Endothelial cell of umbilical vein (primary cell): Measurements from ENCODE around the gene INPP5A. TPM values are rescaled to one million over a fixed set of nuclear protein-coding genes. Genes with fewer than 3 reads are reported as not detected.

Experiments used
- BruUV-seq: library from RNA; stranded (reverse); fragments of 400-500 nt; replicated peaks from 2 replicates; lab custom pipeline; 2021; lab: Mats Ljungman, UMichigan
- CTCF ChIA-PET: fragments of 300-600, 350-600 bp; sonication (Branson Sonifier 250); formaldehyde crosslinking; loops from one replicate; lab custom pipeline; 2021; ENCODE audit warnings: antibody characterized with exemption, inconsistent platforms; lab: Charles Lee
- POLR2A ChIA-PET: fragments of 300-600, 350-600 bp; sonication (Branson Sonifier 250); formaldehyde crosslinking; loops from one replicate; lab custom pipeline; 2021; ENCODE audit warnings: antibody characterized with exemption, inconsistent platforms; lab: Charles Lee
- DNase-seq: peaks from one replicate; pipeline ENCODE4 v3.0.0-alpha.2; 2011; ENCODE audit warnings: low read depth, low spot score
- FAIRE-seq: peaks from 2 replicates; lab custom pipeline; 2011; peaks lifted over from hg19 to GRCh38; lab: Jason Lieb, UNC
- H2AFZ ChIP-seq: 2 replicates; pipeline ENCODE4 v1.6.0; 2012; ENCODE audit warnings: low read depth, low read length, control low read depth, inconsistent platforms
- H3K27ac ChIP-seq: 2 replicates; pipeline ENCODE4 v1.5.1; 2011; ENCODE audit warnings: low read depth, mild to moderate bottlenecking, control low read depth, low read length, moderate library complexity; ENCODE audit not compliant: insufficient read depth
- H3K27me3 ChIP-seq, 2 experiments: 2 replicates each; pipeline versions ENCODE4 v1.6.0 to v1.6.1; 2011; ENCODE audit warnings: low read length in 2 of 2, mixed read lengths in 1 of 2; ENCODE audit not compliant: control insufficient read depth in 2 of 2, insufficient read depth in 2 of 2
- H3K36me3 ChIP-seq, 2 experiments: 2 replicates in 1 of 2; 3 replicates in 1 of 2; pipeline ENCODE4 v1.5.1; 2011; ENCODE audit warnings: low read length in 2 of 2, mild to moderate bottlenecking in 1 of 2, moderate library complexity in 1 of 2; ENCODE audit not compliant: control insufficient read depth in 2 of 2, insufficient read depth in 2 of 2; ENCODE audit errors: extremely low read depth in 1 of 2
- H3K4me1 ChIP-seq: 3 replicates; pipeline ENCODE4 v1.5.1; 2011; ENCODE audit warnings: mild to moderate bottlenecking, low read length; ENCODE audit not compliant: control insufficient read depth, insufficient read depth; ENCODE audit errors: extremely low read depth
- H3K4me2 ChIP-seq: 2 replicates; pipeline ENCODE4 v1.6.1; 2011; ENCODE audit warnings: low read length, control low read depth, mixed read lengths; ENCODE audit not compliant: insufficient read depth
- H3K4me3 ChIP-seq, 3 experiments: fragments of 200-600 bp in 1 of 3; sonication (generic), shearing (Covaris generic) in 1 of 3; replicated peaks in 1 of 3; 2 replicates each; pipeline ENCODE4 v1.5.1; 2011 to 2016; ENCODE audit warnings: control low read depth in 3 of 3, low read length in 3 of 3, mild to moderate bottlenecking in 2 of 3, inconsistent platforms in 1 of 3, low read depth in 1 of 3, moderate library complexity in 1 of 3; ENCODE audit not compliant: insufficient read depth in 1 of 3
- H3K79me2 ChIP-seq: 2 replicates; pipeline ENCODE4 v1.6.0; 2012; ENCODE audit warnings: low read length, inconsistent platforms; ENCODE audit not compliant: control insufficient read depth, insufficient read depth
- H3K9ac ChIP-seq: replicated peaks from 2 replicates; pipeline ENCODE3; 2011; ENCODE audit warnings: low read length, control low read depth; ENCODE audit not compliant: insufficient read depth; ENCODE audit errors: extremely low read depth
- H3K9me1 ChIP-seq: replicated peaks from 3 replicates; pipeline ENCODE4 v1.6.0; 2011; ENCODE audit warnings: mild to moderate bottlenecking, low read length; ENCODE audit not compliant: control insufficient read depth, insufficient read depth; ENCODE audit errors: extremely low read depth
- H3K9me3 ChIP-seq: replicated peaks from 2 replicates; pipeline ENCODE4 v1.5.1; 2012; ENCODE audit warnings: low read length, inconsistent platforms; ENCODE audit not compliant: control insufficient read depth, insufficient read depth
- H4K20me1 ChIP-seq: replicated peaks from 2 replicates; pipeline ENCODE3; 2011; ENCODE audit warnings: mild to moderate bottlenecking, low read length; ENCODE audit not compliant: control insufficient read depth, insufficient read depth; ENCODE audit errors: extremely low read depth
- CTCF ChIP-seq, 2 donors: IDR thresholded peaks; 1 replicate in 1 of 2; 2 replicates in 1 of 2; pipeline ENCODE4 v1.5.1; 2011; ENCODE audit warnings: low read length in 2 of 2, mild to moderate bottlenecking in 2 of 2, moderate library complexity in 2 of 2, control low read depth in 1 of 2, inconsistent platforms in 1 of 2, low read depth in 1 of 2; ENCODE audit not compliant: insufficient read depth in 1 of 2; ENCODE audit errors: extremely low read depth in 1 of 2
- EZH2 ChIP-seq: IDR thresholded peaks from 2 replicates; pipeline ENCODE4 v1.6.1; 2012; ENCODE audit warnings: borderline replicate concordance, low read depth, mild to moderate bottlenecking, moderate library complexity, low read length, inconsistent platforms; ENCODE audit not compliant: severe bottlenecking
- FOS ChIP-seq: IDR thresholded peaks from 2 replicates; pipeline ENCODE4 v1.6.1; 2011; ENCODE audit warnings: mild to moderate bottlenecking, low read length, moderate library complexity, borderline replicate concordance; ENCODE audit not compliant: insufficient read depth
- GATA2 ChIP-seq: IDR thresholded peaks from 2 replicates; pipeline ENCODE4 v1.7.0; 2011; ENCODE audit warnings: low read depth, mild to moderate bottlenecking, moderate library complexity, mixed read lengths, low read length; ENCODE audit not compliant: insufficient read length, insufficient read depth
- JUN ChIP-seq: IDR thresholded peaks from 2 replicates; pipeline ENCODE4 v1.6.1; 2011; ENCODE audit warnings: borderline replicate concordance, low read depth; ENCODE audit not compliant: insufficient read length, insufficient read depth
- MAX ChIP-seq: IDR thresholded peaks from 2 replicates; pipeline ENCODE4 v1.6.1; 2011; ENCODE audit not compliant: insufficient read depth, insufficient read length
- MYC ChIP-seq: IDR thresholded peaks from one replicate; pipeline ENCODE4 v1.6.1; 2011; ENCODE audit warnings: mild to moderate bottlenecking, low read depth, low read length
- POLR2A ChIP-seq: IDR thresholded peaks from 2 replicates; pipeline ENCODE4 v1.6.1; 2012; ENCODE audit warnings: low read depth, mild to moderate bottlenecking, control low read depth, low read length
- POLR2AphosphoS5 ChIP-seq: IDR thresholded peaks from 2 replicates; pipeline ENCODE4 v1.6.1; 2012; ENCODE audit warnings: low read depth, mild to moderate bottlenecking, control low read depth, low read length, moderate library complexity; ENCODE audit not compliant: insufficient read depth
- dilution Hi-C: fragments of 300-500 bp; cut with MboI; formaldehyde crosslinking; loops from one replicate; pipeline ENCODE4 v1.15.0; 2019; ENCODE audit warnings: low sequenced_read_pairs; ENCODE audit not compliant: extremely low pct_ligation_motif_present
- intact Hi-C: fragments of 100-400 bp; cut with micrococcal nuclease; formaldehyde crosslinking; loops from one replicate; pipeline ENCODE4 v1.10.0; 2022
- polyA plus RNA-seq, 4 experiments: library from polyadenylated mRNA; depleted of rRNA in 3 of 4; stranded (reverse) in 3 of 4; unstranded in 1 of 4; fragments of >200 nt; gene quantifications; 2 replicates each; pipeline versions ENCODE4 v1.2.1 to v1.2.3, GENCODE V29; 2011 to 2012; ENCODE audit warnings: missing spikeins in 1 of 4
- total RNA-seq: library from RNA; stranded (reverse); gene quantifications from 2 replicates; pipeline ENCODE4 v1.2.3, GENCODE V29; 2021

Gene INPP5A
- total and polyA plus RNA-seq, 2 donors (not counting 3 experiments of a cell fraction or from before 2014, with no cell fraction given), result 22.9 to 33.2 TPM

- intact Hi-C loops, result no loop called here
- CTCF ChIA-PET, result no interaction called here
- H3K4me3 ChIP-seq, result no peak overlapping the region
- DNase-seq, result no peak
- TF ChIP-seq GATA2, result no peak
- TF ChIP-seq JUN, result no peak
- TF ChIP-seq POLR2A, result no peak
- no peak for TF ChIP-seq CTCF (IDR thresholded peaks at IDR 0.05; ENCODE audit: extremely low read depth in 1 of 2, insufficient read depth in 1 of 2, low read depth in 1 of 2, low read length in 2 of 2)
- no peak for TF ChIP-seq MYC
- no peak for TF ChIP-seq EZH2
- no peak for TF ChIP-seq MAX
- no peak for TF ChIP-seq FOS
- no peak for TF ChIP-seq POLR2AphosphoS5
- FAIRE-seq, result no peak
- no peaks in the 10 kb centered on the region for H3K27me3 ChIP-seq
- BruUV-seq, result no TSS peak
- no peak overlapping the region for H3K4me2 ChIP-seq
- no peaks in the 10 kb centered on the region for H3K36me3 ChIP-seq
- POLR2A ChIA-PET, result no interaction called here
- dilution Hi-C loops, result no loop called here
- H4K20me1 ChIP-seq, result no peaks in the 10 kb centered on the region
- no peak overlapping the region for H2AFZ ChIP-seq
- H3K79me2 ChIP-seq, result no peaks in the 10 kb centered on the region
- H3K9me3 ChIP-seq, result no peaks in the 10 kb centered on the region
- H3K9me1 ChIP-seq, result no peaks in the 10 kb centered on the region
- no peak overlapping the region for H3K9ac ChIP-seq
- no peak overlapping the region for H3K27ac ChIP-seq
- H3K4me1 ChIP-seq, result no peaks in the 10 kb centered on the region
These were observed 192.4 kb downstream of the INPP5A start for GRCh38 chr10:132729810-132730572.
